ENCODE results near the gene CDC14B.
"Not testable (repeated sequence)": the region's sequence is repeated elsewhere in the genome, so short reads cannot be mapped to it uniquely, and the experiment has no call there.

CDC14B gene

GRCh38 chr9:96550659-96551058 is 69.0 kb downstream of the CDC14B start:
- DNase-seq = no peak
- ATAC-seq = no peak

DNA sequence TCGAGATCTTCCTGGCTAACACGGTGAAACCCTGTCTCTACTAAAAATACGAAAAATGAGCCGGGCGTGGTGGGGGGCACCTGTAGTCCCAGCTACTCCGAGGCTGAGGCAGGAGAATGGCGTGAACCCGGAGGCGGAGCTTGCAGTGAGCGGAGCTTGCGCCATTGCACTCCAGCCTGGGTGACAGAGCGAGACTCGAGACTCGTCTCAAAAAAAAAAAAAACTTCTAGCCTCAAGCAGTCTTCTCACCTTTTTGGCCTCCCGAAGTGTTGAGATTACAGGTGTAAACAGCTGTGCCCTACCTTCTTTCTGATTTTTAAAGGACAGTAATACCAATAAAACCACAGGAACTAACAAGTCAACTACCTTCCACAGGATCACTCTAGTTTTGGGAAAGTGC is 76.5 kb downstream of the CDC14B start:
- not testable (repeated sequence) for DNase-seq, ATAC-seq

- no peak for ATAC-seq
- no peak for DNase-seq
Measured at GRCh38 chr9:96540106-96540505, 79.5 kb downstream of the CDC14B start.

DNA sequence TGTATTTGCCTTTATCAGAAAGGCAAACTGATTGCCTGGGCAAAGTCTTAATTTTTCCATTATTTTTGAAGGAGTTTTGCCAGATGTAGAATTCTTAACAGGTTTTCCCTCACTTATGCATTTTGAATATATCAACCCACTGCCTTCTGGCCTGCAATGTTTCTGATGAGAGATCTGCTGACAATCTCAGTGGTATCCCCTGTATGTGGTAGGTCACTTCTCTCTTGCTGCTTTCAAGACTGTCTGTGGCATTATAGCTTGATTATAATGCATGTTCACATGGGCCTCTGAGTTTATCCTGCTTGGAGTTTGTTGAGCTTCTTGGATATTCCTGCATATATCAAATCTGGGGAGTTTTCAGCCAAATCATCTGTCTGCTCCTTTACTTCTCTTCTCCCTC is 87.5 kb downstream of the CDC14B start:
- no peak for ATAC-seq
- DNase-seq = no peak

DNA sequence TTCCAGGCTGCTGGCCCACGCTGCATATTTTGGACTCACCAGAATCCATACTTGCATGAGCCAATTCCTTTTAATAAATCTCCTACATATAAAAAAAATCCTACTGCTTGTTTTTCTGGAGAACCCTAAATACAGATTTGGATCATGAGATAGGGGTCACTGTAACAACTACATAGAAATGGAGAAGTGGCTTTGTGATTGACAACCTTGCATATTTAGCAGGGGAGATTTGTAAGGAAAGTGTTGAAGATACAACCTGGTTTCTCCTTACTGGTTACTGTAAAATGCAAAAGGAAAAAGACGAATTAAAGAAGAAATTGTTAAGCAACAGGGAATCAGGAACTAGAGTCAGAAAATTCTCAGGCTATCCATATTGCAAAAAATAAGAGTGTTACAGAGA is 94.9 kb downstream of the CDC14B start:
- no peak for ATAC-seq

DNA sequence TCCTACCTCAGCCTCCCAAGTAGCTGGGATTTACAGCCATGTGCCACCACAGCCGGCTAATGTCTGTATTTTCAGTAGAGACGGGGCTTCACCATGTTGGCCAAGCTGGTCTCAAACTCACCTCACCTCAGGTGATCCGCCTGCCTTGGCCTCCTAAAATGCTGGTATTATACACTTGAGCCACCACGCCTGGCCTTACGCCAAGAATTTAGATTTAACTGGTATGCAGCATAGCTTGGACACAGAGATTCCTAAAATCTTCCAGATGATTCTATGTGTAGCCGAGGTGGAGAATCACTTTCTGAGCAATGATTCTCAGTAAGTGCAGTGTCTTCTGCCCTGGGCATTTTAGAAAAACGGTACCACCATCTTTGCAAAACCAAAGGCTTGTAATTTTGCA is 95.6 kb downstream of the CDC14B start:
- no peak for DNase-seq
- no peak for ATAC-seq

More for the DNA sequence above, 94.9 kb downstream of the CDC14B start:
- DNase-seq = no peak

GRCh38 chr9:96523374-96523773 is 96.3 kb downstream of the CDC14B start:
- DNase-seq (no peak), ATAC-seq (no peak)

GRCh38 chr9:96522366-96522765 is 97.3 kb downstream of the CDC14B start:
- DNase-seq (no peak), ATAC-seq (no peak)

DNA sequence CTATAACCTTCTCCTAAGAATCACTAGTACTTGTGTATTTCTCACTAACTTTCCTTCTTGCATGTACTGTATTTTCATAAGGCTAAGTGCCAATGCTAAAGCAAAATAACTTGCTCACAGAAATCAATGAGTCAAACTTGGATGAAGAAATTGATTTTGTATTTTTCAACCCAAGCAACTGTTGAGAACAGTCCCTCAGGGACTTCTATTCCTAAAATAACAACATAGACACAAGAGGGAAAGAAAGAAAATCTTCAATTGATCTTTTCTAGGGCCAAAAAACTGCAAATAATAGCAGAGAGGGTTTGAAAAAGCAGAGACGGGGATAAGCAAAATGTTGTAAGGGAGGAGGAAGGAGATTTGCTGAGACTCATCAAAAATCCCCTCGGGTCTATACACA is 99.9 kb downstream of the CDC14B start:
- no peak for DNase-seq
- ATAC-seq = no peak

DNA sequence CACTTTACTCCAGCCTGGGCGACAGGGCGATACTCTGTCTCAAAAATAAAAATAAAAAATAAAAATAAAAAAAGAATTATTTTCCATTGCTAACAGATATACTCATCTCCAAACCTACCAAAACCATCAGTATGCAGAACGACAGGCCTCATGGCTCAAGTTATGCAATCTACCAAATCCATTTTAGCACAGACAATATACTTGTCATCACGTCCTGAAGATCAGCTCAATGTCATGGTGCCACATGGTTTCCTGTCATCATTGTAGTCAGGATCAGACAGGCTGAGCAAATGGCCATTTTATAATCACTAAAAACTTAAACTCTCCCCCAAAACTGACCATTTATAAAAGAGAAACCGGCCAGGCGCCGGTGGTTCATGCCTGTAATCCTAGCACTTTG is 100.5 kb downstream of the CDC14B start:
- no peak for DNase-seq
- no peak for ATAC-seq

GRCh38 chr9:96515621-96516470 is 103.8 kb downstream of the CDC14B start:
- ATAC-seq (no peak), DNase-seq (no peak)

- ATAC-seq (no peak), DNase-seq (no peak)
Measured at GRCh38 chr9:96514800-96515158, 104.9 kb downstream of the CDC14B start.

DNA sequence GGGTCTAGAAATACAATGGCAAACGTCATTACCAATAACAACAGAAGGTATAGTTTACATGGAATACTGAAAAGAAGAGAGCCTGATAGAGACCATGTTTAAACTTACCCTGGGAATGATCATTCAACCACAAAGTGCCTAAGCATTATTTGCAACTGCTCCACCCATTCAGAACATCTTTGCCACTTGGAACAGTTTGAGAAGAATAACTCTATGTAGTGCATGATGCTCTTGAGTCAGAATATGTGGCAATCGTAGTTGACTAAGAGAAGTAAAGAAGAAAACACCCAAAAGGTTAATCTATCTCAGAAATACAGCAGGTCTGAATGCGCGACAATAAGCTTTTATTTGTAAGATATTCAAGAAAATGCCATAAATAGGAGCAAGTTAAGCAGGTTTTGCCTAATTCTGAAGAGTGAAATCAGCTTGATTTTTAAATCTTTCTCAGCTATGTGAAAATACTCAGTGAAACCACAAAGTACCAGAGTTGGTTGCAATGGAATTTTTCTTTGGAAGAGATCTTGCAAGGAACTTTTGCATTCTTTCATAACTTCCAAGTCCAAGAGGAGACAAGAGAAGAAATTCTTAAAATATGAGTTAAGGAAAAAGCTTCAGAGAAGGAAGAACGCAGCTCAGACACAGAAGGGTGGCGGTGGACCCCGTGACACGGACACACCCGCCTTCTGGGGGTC is 105.4 kb downstream of the CDC14B start:
- ATAC-seq (no peak), DNase-seq (no peak)

- ATAC-seq (no peak), DNase-seq (no peak)
Measured at GRCh38 chr9:96513622-96514021, 106.0 kb downstream of the CDC14B start.

DNA sequence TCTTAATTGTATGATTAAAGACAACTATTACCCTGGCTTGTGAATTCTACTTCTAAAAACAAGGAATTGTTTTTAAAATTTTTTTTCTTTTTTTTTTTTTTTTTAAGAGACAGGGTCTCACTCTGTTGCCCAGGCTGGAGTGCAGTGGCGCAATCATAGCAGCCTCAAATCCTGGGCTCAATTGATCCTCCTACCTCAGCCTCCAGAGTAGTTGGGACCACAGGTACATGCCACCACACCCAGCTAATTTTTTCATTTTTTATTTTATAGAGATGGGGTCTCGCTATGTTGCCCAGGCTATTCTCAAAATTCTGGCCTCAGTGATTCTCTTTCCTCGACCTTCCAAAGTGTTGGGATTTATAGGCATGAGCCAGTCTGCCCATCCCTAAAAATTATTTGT is 107.4 kb downstream of the CDC14B start:
- no peak for ATAC-seq
- no peak for DNase-seq

GRCh38 chr9:96510258-96510657 is 109.4 kb downstream of the CDC14B start:
- ATAC-seq (no peak), DNase-seq (no peak)

DNA sequence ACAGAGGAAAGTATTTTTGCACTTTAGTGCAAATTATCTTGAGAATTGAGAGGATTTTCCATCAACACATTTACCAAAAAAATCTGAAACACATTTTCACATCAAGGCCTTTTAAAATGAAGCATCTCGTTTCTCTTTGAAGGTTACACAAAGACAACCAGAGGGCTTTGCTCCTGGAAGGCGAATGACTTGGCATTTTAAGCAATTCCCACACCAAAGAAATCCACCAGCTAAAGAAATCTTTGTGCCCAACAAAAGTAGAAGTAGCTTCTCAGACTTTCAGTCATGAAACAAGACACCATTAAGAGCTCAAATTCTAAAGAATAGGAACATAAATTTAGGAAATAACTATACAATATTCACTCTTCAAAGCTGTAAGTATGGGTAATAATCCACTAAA is 109.8 kb downstream of the CDC14B start:
- ATAC-seq (no peak), DNase-seq (no peak)

DNA sequence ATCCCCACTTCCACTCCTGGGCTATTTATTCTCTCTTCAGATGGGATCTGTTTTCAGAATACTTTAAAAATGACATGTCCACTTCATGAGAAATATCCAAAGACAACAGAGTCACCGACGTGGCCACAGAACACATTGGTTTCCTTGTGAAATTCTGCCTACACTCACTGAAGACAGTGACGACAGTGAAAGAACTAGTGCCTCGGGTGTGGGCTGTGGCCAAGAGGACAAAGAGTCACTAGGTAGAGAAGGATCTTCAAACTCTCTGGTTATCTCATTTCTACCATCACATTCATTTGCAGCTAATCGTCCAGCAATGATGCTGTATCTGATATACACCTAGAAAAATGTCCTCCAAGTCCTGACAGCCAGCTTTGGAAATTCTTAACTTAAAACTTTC is 110.6 kb downstream of the CDC14B start:
- no peak for DNase-seq
- ATAC-seq = no peak

GRCh38 chr9:96508227-96508940 is 111.3 kb downstream of the CDC14B start:
- no peak for DNase-seq

DNA sequence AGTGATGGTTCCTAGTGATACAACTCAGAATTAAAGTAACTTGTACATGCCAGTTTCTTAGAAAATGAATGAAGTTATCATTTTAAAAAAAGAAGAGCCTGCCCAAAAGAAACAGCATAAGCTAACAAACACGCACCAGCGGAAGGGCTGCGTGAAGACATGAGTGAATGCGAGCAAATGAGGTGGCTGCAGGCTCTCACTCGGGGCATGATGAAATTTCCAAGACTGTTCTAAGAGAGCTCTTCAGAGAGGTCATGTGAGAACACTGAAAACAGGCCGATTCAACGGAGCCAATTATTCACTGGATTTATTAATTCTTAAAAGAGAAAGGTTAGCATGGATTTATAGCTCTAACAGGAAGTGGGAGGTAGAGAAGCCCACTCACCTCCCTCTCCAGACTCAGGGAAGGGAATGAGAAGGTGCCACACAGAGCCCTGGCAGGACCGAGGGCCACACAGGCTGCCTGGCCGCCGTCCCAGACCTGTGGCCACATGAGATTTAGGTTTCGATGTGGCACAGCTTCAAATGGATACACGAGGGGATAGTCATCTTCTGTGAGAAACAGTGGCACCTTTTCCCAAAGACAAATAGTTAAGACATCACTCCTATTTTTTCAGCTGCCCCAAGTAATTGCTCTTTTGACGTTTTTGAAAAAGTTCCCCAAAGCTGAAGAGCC is 114.2 kb downstream of the CDC14B start:
- ATAC-seq = no peak
- no peak for DNase-seq

More at GRCh38 chr9:96508227-96508940, 111.3 kb downstream of the CDC14B start:
- no peak for ATAC-seq

DNA sequence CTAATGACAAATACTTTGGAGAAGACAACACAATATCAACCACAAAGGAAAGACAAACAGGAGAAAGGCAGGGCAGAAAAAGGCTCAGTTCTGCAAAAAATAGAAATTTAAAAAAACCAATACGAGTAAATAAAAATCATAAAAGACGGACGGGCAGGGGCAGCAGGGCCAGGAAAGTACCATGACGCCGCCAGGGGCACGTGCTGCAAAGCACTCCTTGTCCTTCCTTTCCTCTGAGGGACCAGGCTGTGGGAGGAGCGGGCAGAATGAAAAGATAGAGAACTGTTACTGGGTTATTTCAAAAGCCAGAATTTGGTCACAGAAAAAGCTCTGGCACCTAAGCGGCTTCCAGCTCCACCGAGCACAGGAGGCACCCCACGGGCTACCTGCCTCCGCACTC is 115.7 kb downstream of the CDC14B start:
- ATAC-seq (no peak), DNase-seq (no peak)

- ATAC-seq = not testable (repeated sequence)
Measured at GRCh38 chr9:96503374-96503748, 116.3 kb downstream of the CDC14B start.

More at GRCh38 chr9:96503374-96503748, 116.3 kb downstream of the CDC14B start:
- not testable (repeated sequence) for DNase-seq

Measured in stimulated activated naive CD8-positive, alpha-beta T cell treated with anti-CD3 and anti-CD28 coated beads, Interleukin-15, Interleukin-2, amounts not matched to agents 100 U/mL and 50 U/mL, for 24 hours (primary cell).